Esophagus mucosa (tissue), 1 donor: ENCODE results near the gene RNF220. TPM values are rescaled to one million over a fixed set of nuclear protein-coding genes. Genes with fewer than 3 reads are reported as not detected.

Experiments
- ATAC-seq: fragments of 200-7000 bp; cut with Tn5 transposase; one replicate; pipeline ENCODE4 v1.9.1; 2020
- total RNA-seq: library from RNA; stranded (reverse); gene quantifications from one replicate; pipeline ENCODE4 v1.2.4, GENCODE V29; 2023
- donor health status: DM: yes; HTN: yes; CAD: no.

Gene RNF220
- total RNA-seq, 1 donor from 2014 or later, result 29.4 TPM

DNA sequence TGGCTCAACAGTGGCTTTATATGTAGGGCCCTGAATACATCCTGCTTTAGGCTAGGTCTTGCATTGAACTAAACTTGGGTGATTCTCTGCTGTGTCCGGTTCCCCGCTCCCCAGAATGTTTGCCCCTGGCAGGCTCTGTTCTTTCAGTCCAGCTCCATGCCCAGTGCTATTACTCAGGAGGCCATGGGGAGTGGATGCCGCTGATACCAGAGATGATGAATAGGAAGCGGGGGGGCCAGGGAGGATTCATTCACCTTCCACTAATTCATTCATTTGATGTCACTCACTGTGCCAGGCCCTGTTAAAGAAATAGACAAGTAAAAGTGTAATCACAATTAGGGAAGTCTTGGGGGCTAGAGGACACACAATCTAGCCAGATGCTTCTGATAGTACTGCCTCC lies 185.4 kb downstream of the RNF220 start:
- no peak for ATAC-seq

DNA sequence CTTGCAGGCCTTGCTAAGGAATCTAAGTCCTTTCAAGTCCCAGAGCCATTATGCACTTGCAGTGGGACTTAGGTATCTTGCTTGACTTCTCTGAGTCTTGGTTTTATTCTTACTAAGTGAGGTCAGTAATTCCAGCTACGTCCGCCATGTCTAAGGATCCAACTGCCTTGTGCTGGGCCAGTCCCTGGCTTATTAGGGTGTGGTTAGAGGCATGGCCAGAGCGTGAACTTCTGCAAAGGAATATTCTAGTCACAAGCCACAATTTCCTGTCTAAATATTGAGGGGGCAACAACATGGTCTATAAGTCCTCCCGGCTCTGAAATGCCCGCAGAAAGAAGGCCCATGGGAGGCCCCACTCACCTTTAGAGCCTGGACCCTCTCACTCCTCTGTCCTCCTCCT lies 186.3 kb downstream of the RNF220 start:
- ATAC-seq, result no peak

- no peak for ATAC-seq
These were observed 187.4 kb downstream of the RNF220 start for GRCh38 chr1:44592208-44593145.

GRCh38 chr1:44594353-44594752 lies 189.3 kb downstream of the RNF220 start:
- ATAC-seq, result no peak

DNA sequence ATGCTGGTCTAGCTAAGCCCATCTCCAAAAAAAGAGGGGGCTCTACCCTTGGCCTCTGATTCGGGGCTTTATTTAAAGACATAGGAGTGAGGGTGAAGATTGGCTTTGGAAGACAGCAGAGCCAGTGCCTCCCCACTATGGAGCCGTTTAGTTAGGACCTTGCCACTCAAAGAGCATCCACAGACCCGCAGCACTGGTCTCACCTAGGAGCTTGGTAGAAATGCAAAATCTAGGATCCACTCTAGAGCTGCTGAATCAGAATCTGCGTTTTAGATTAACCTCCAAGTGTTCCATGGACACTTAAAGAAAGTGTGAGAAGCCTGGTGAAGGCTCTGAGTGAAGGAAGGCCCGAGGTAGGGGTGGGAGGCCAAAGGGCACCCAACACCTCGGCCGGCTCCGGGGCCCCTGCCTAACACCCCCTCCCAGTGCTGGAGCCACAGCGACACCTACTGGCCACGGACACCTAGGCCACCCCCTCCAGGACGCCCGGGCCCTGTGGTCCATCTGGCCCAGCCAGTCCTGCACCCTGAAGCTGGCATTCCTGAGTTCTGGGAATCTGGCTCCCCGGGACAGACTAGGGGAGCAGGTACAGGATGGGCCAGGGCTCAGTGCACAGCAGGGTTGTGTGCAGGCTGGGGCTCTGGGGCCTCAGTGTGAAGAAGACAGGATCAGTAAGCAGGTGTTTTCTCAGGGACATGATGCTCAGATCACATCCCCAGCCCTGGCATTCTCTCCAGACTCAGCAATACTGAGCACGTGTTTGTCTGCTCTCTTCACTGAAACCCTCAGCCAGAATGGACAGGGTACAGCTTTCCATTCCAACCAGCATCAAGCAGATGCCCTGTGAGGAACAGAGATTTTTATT lies 190.0 kb downstream of the RNF220 start:
- peak; percentile 85 for ATAC-seq

DNA sequence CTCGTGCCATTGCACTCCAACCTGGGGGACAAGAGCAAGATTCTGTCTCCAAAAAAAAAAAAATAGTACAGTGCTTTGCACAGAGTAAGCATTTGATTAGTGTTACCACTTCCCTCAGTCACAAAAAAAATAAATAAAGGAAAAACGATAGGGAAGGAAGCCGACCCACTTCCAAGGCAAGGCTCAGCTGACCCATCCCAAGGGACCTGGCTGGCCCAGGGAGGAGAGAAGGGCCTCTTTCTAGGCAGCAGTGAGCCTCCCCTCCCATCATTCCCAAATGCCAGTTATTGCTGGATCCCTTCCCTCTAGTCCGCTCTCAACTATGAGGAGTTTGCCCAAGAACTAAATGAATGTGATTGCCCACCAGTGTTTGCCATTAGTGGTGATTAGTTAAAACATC lies 191.5 kb downstream of the RNF220 start:
- ATAC-seq, result no peak

DNA sequence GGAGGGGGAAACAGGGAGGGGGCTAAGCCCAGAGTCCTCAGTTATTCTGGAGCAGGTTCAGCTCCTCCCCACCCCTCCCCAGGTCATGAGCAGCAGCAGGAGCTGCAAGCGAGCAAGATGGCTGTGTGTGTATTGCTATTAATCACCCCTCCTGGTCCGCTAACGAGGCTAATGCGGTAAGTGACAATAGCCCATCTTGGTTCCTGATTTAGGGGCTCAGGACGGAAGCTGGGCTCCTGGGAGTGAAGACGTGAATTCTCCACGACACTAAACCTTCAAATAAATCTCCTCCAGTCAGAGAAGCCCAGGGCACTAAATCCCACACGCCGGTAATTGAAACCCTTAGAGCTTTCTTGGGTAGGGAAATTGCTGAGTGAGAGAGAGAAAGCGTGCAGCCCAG lies 193.1 kb downstream of the RNF220 start:
- no peak for ATAC-seq

GRCh38 chr1:44602634-44603628 lies 197.9 kb downstream of the RNF220 start:
- ATAC-seq, result no peak

GRCh38 chr1:44603718-44604117 lies 198.7 kb downstream of the RNF220 start:
- ATAC-seq, result no peak

GRCh38 chr1:44604157-44604955 lies 199.3 kb downstream of the RNF220 start:
- ATAC-seq, result no peak

- peak; percentile 63 for ATAC-seq
These were observed 201.0 kb downstream of the RNF220 start for GRCh38 chr1:44605914-44606615.

DNA sequence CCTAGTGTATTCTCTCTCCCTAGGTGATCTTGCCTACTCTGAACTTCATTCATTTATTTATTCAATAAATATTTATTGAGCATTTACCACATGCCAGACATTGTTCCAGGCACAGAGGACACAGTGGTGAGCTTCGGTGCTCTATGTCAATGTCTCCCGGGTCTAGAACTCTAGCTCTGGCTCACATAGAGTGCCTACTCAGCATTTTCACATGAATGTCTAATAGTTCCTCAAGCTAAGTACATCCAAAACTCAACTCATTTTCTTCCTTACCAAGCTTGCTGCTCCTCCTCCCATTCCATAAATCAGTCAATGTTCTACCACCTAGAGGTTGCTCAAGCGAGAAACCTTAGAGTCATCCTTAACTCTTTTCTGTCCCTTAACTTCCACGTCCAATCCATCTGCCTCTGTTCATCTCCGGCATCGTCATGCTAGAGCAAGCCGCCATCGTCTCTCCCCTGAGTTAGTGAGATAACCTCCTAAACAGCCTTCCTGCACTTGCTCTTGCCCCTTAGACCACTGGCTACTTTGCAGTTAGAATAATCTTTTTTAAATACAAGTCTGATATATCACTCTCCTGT lies 201.7 kb downstream of the RNF220 start:
- no peak for ATAC-seq

- no peak for ATAC-seq
These were observed 203.1 kb downstream of the RNF220 start for GRCh38 chr1:44608141-44608540.

DNA sequence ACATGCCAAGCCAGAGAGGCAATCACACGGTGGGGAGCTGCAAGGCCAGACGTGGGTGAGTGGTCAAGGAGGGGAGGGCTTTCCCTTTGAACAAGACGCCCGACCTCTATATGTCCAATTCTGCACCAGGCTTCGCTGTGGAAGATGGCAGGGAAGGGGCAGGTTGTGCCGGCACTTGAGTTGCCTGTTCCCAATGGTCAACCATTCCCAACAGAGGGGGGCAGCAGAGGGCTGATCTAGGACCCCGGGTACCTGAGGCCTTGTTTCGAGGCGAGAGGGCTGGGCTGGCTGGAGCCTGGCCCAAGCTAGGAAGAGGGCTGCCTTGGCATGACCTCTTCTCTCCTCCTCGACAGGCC lies 204.3 kb downstream of the RNF220 start:
- no peak for ATAC-seq

DNA sequence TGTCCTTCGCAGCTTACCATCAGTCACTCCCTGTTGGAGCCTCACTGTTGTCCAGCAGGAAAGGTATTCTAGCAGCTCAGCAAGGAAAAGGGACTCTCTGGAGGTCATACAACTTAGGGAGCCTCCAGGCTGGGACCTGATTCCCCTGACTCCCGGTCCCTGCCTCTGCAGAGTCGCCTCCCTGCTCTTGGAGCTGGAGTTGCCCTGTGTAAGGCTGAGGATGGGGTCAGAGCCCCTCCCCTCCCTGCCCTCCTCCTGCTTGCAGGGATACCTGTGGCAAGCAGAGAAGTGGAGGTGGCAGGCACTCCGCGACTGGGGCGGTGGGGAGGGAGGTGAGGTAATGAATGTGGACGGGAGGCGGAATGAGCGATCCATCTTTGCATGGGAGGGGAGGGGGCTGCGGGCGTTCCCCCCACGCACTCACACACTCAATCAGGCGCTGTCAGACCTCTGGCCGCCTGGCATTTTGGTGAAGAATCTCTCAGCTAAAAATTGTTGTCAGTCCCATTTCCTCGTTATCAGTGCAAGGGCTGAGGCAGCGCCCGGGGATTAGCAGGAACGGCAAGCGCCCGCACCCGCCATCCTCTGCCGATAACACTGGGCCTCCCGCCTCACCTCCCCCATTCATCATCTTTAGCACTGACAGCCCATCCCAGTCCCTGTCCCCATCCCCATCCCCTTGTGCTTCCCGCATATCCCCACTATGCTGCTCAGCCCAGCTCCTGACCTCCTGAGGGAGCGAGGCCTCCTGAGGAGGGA lies 204.9 kb downstream of the RNF220 start:
- no peak for ATAC-seq

DNA sequence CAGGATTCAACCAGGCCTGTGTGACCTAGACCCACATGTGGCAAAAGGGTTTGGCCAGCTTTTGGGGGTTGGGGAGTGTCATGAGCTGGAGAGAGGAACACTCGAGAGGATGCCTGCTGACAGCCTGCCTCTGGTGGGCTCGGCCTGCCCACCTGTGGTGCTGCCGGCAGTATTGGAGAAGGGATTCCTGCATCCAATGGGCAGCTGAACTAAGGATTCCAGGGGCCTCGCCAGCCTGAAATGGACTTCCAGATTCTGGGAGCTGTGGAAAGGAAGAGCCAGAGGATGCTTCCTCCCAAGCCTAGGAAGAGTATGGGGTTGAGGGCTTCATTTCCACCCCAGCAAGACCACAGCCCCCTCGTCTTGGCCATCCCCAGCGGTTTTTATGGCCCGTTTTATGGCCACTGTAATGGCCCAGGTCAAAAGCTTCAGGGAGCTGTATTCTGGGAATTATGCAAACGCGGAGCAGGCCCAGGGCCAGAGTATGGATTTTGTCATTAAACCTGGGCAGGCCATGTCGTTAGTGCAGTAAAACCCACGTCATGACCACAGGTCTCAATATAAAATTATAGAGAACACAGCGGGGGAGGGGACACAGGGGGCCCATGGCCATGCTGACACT lies 205.6 kb downstream of the RNF220 start:
- ATAC-seq, result no peak

DNA sequence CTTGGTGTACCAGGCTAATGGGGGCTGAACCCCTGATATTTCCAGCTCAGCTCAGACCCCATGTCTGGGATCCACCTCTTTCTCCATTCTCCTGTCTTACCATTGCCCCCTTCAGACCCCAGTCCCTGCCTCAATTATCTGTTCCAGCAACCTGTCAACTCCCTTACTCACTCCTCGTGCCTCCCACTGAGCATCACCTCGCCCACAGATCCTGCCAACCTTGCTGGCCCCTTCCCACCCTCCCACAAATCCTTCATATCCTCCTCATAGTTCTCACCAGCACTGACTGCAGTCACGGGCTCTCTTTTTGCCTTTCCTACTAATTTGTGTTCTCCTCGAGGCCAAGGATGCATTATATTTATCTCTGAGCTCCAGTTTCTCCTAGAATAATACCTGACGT lies 206.4 kb downstream of the RNF220 start:
- ATAC-seq, result no peak

- ATAC-seq, result no peak
These were observed 206.8 kb downstream of the RNF220 start for GRCh38 chr1:44611866-44612265.

DNA sequence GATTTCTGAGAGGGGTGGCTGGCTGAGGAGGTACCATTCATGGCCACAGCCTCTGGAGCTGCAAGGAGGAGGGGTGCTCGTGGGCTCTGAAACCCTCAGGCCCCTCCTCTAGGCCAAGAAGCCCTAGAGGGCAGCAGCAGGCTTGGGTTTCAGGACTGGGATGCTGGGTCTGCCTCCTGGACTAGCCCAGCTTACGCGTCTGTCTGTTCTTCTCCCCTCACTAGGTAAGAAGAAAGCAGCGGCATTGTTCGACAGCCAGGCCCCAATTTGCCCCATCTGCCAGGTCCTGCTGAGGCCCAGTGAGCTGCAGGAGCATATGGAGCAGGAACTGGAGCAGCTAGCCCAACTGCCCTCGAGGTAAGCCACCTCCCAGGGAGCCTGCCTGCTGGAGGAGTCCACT lies 208.9 kb downstream of the RNF220 start:
- no peak for ATAC-seq
